Measurements from ENCODE around the gene GRB7. TPM values are rescaled to one million over a fixed set of nuclear protein-coding genes. Genes with fewer than 3 reads are reported as not detected.

The GRB7 gene
- total and polyA plus RNA-seq, 2 donors (not counting 1 experiment from before 2014, with no cell fraction given) = 0.81 to 0.84 TPM

- ATAC-seq (ENCODE audit: low read depth) = no peak
- Mint-ChIP-seq H3K27ac (no peak overlapping the region), H3K4me1 (peaks cover 11% of the 10 kb centered on the region), H3K9me3 (ENCODE audit: insufficient read depth) (no peaks in the 10 kb centered on the region), H3K27me3 (peaks cover 33% of the 10 kb centered on the region), H3K4me3 (peak overlapping the region; percentile 37)
- H3K4me2 ChIP-seq (replicated peaks; ENCODE audit: low read depth, low read length, poor library complexity, severe bottlenecking) = peak overlapping the region; percentile 58
- no peak overlapping the region for H3K9ac ChIP-seq (ENCODE audit: low read length)
- H3K4me3 ChIP-seq (ENCODE audit: control extremely low read depth in 1 of 5, extremely low read depth in 1 of 5, insufficient read depth in 1 of 5, low read depth in 2 of 5, low read length in 4 of 5) = no peak overlapping the region
- H3K27me3 ChIP-seq (replicated peaks in 1 of 4; ENCODE audit: control extremely low read depth in 1 of 4, control insufficient read depth in 3 of 4, insufficient read depth in 4 of 4, low read length in 3 of 4) = peaks cover 0 to 33% (median 17%) of the 10 kb centered on the region in 4 experiments
- no peak overlapping the region for H2AFZ ChIP-seq (ENCODE audit: insufficient read depth, low read depth, low read length, poor library complexity, severe bottlenecking)
- H4K20me1 ChIP-seq (ENCODE audit: control insufficient read depth, insufficient read depth, low read length, poor library complexity, severe bottlenecking) = no peaks in the 10 kb centered on the region
- H3K27ac ChIP-seq (ENCODE audit: low read length in 2 of 2) = no peak overlapping the region
- peaks cover 6 to 17% of the 10 kb centered on the region in 2 donors for H3K4me1 ChIP-seq (ENCODE audit: control insufficient read depth in 2 of 2, insufficient read depth in 2 of 2, low read length in 2 of 2)
- no peak for TF ChIP-seq EZH2 (IDR thresholded peaks at IDR 0.05; ENCODE audit: borderline replicate concordance, insufficient read depth, low read depth, low read length, poor library complexity, severe bottlenecking)
- TF ChIP-seq CTCF (IDR thresholded peaks at IDR 0.05) = no peak
- WGBS (ENCODE audit: insufficient coverage) = 72% methylated on average over 8 of the region's 10 CpGs
- H3K9me3 ChIP-seq (ENCODE audit: control extremely low read depth in 1 of 3, control insufficient read depth in 2 of 3, insufficient read depth in 1 of 3, low read length in 2 of 3) = peaks cover 0 to 4% (median 0%) of the 10 kb centered on the region in 3 donors
- no peaks in the 10 kb centered on the region for H3K36me3 ChIP-seq (replicated peaks in 1 of 2; ENCODE audit: control extremely low read depth in 1 of 2, control insufficient read depth in 1 of 2, extremely low read depth in 1 of 2, insufficient read depth in 2 of 2, low read length in 1 of 2)
- intact Hi-C loops (cut with micrococcal nuclease) = no loop called here
- ChIA-PET CTCF (interaction anchor here (0.9 to 1.1 kb wide), 2 partner anchors 19 to 69 kb away, joined by 3 read pairs; no protein-coding TSS in a partner anchor), POLR2A (no interaction called here)
- H3K79me2 ChIP-seq (ENCODE audit: control insufficient read depth, insufficient read depth, low read length) = no peaks in the 10 kb centered on the region
- DNase-seq = no peak
Observed at GRCh38 chr17:39701012-39701783, 36.5 kb upstream of the GRB7 start.

GRCh38 chr17:39701784-39702422 is 35.8 kb upstream of the GRB7 start:
- peaks cover 13% of the 10 kb centered on the region for H3K4me1 Mint-ChIP-seq
- intact Hi-C loops (cut with micrococcal nuclease) = no loop called here
- H3K27ac Mint-ChIP-seq = no peak overlapping the region
- Histone ChIP-seq H3K9me3 (ENCODE audit: control extremely low read depth in 1 of 3, control insufficient read depth in 2 of 3, insufficient read depth in 1 of 3, low read length in 2 of 3) (peaks cover 0 to 4% (median 0%) of the 10 kb centered on the region in 3 donors), H3K4me3 (ENCODE audit: control extremely low read depth in 1 of 5, extremely low read depth in 1 of 5, insufficient read depth in 1 of 5, low read depth in 2 of 5, low read length in 4 of 5) (no peak overlapping the region), H3K27ac (ENCODE audit: low read length in 2 of 2) (no peak overlapping the region), H3K4me2 (replicated peaks; ENCODE audit: low read depth, low read length, poor library complexity, severe bottlenecking) (no peak overlapping the region), H3K4me1 (ENCODE audit: control insufficient read depth in 2 of 2, insufficient read depth in 2 of 2, low read length in 2 of 2) (peaks cover 10 to 18% of the 10 kb centered on the region in 2 donors), H4K20me1 (ENCODE audit: control insufficient read depth, insufficient read depth, low read length, poor library complexity, severe bottlenecking) (no peaks in the 10 kb centered on the region), H3K36me3 (replicated peaks in 1 of 2; ENCODE audit: control extremely low read depth in 1 of 2, control insufficient read depth in 1 of 2, extremely low read depth in 1 of 2, insufficient read depth in 2 of 2, low read length in 1 of 2) (no peaks in the 10 kb centered on the region), H3K79me2 (ENCODE audit: control insufficient read depth, insufficient read depth, low read length) (no peaks in the 10 kb centered on the region), H2AFZ (ENCODE audit: insufficient read depth, low read depth, low read length, poor library complexity, severe bottlenecking) (no peak overlapping the region), H3K27me3 (replicated peaks in 1 of 4; ENCODE audit: control extremely low read depth in 1 of 4, control insufficient read depth in 3 of 4, insufficient read depth in 4 of 4, low read length in 3 of 4) (peaks cover 0 to 33% (median 17%) of the 10 kb centered on the region in 4 experiments), H3K9ac (ENCODE audit: low read length) (no peak overlapping the region)
- POLR2A ChIA-PET = no interaction called here
- H3K27me3 Mint-ChIP-seq = peaks cover 33% of the 10 kb centered on the region
- no peaks in the 10 kb centered on the region for H3K9me3 Mint-ChIP-seq (ENCODE audit: insufficient read depth)
- TF ChIP-seq EZH2 (IDR thresholded peaks at IDR 0.05; ENCODE audit: borderline replicate concordance, insufficient read depth, low read depth, low read length, poor library complexity, severe bottlenecking) (no peak), CTCF (IDR thresholded peaks at IDR 0.05) (no peak)
- DNase-seq (no peak), ATAC-seq (ENCODE audit: low read depth) (no peak)
- H3K4me3 Mint-ChIP-seq = no peak overlapping the region
- CTCF ChIA-PET = no interaction called here
- WGBS (ENCODE audit: insufficient coverage) = no CpG with 5 or more reads among the region's 4 CpGs

Data from B cell (primary cell).